Mesendoderm (in vitro differentiated cells): ENCODE data around the gene CRTC3.
A peak's percentile ranks its signal among the peaks of the same experiment; 100 is the strongest.
"Not testable (repeated sequence)": the region's sequence is repeated elsewhere in the genome, so short reads cannot be mapped to it uniquely, and the experiment has no call there.

Experiments
- DNase-seq: peaks from one replicate; pipeline ENCODE4 v3.0.0; 2013
- H2AK5ac ChIP-seq: 2 replicates; pipeline ENCODE4 v1.6.1; 2013; ENCODE audit warnings: low read length, inconsistent platforms
- H2BK120ac ChIP-seq: 2 replicates; pipeline ENCODE4 v1.6.1; 2013; ENCODE audit warnings: low read depth, mild to moderate bottlenecking, low read length, moderate library complexity, mixed read lengths
- H2BK15ac ChIP-seq: replicated peaks from 2 replicates; pipeline ENCODE4 v1.6.1; 2013; ENCODE audit warnings: low read depth, mild to moderate bottlenecking, moderate library complexity
- H2BK5ac ChIP-seq: 2 replicates; pipeline ENCODE4 v1.6.1; 2013; ENCODE audit warnings: low read length, inconsistent platforms
- H3K18ac ChIP-seq: 2 replicates; pipeline ENCODE4 v1.6.1; 2013; ENCODE audit warnings: mild to moderate bottlenecking, low read length, mixed read lengths
- H3K23ac ChIP-seq: one replicate; pipeline ENCODE4 v1.6.1; 2013; ENCODE audit warnings: low read length
- H3K27ac ChIP-seq: 2 replicates; pipeline ENCODE4 v1.5.1; 2013; ENCODE audit warnings: low read depth, mild to moderate bottlenecking, inconsistent platforms, low read length, moderate library complexity
- H3K27me3 ChIP-seq: 2 replicates; pipeline ENCODE4 v1.6.1; 2013; ENCODE audit warnings: low read length, control low read depth, mild to moderate bottlenecking, inconsistent platforms; ENCODE audit not compliant: insufficient read depth, poor library complexity
- H3K36me3 ChIP-seq: 2 replicates; pipeline ENCODE4 v1.6.1; 2013; ENCODE audit warnings: low read length, inconsistent platforms; ENCODE audit not compliant: control insufficient read depth, insufficient read depth
- H3K4ac ChIP-seq: one replicate; pipeline ENCODE4 v1.6.1; 2013; ENCODE audit warnings: low read depth, mild to moderate bottlenecking, low read length, moderate library complexity
- H3K4me1 ChIP-seq: 2 replicates; pipeline ENCODE4 v1.6.1; 2013; ENCODE audit warnings: low read depth, low read length, inconsistent platforms; ENCODE audit not compliant: control insufficient read depth
- H3K4me2 ChIP-seq: 2 replicates; pipeline ENCODE4 v1.6.1; 2013; ENCODE audit warnings: low read length
- H3K4me3 ChIP-seq: 2 replicates; pipeline ENCODE4 v1.5.1; 2013; ENCODE audit warnings: mild to moderate bottlenecking, low read length
- H3K56ac ChIP-seq: one replicate; pipeline ENCODE4 v1.6.1; 2013; ENCODE audit warnings: low read length
- H3K79me1 ChIP-seq: 2 replicates; pipeline ENCODE4 v1.6.1; 2013; ENCODE audit warnings: low read length, inconsistent platforms
- H3K79me2 ChIP-seq: 2 replicates; pipeline ENCODE4 v1.6.1; 2013; ENCODE audit warnings: mild to moderate bottlenecking, low read length; ENCODE audit not compliant: control insufficient read depth, insufficient read depth
- H3K9ac ChIP-seq: 2 replicates; pipeline ENCODE4 v1.6.1; 2013; ENCODE audit warnings: low read length, inconsistent platforms
- H4K5ac ChIP-seq: one replicate; pipeline ENCODE4 v1.6.1; 2013; ENCODE audit warnings: low read length
- H4K8ac ChIP-seq: one replicate; pipeline ENCODE4 v1.6.1; 2013; ENCODE audit warnings: low read depth, mild to moderate bottlenecking, control low read depth, low read length, moderate library complexity
- WGBS: extraction: QIAGEN DNeasy Blood & Tissue Kit; methylation state at CpG from one replicate; pipeline ENCODE4 v1.1.7; 2013; ENCODE audit warnings: low lambda C conversion rate, missing lambda C conversion rate; ENCODE audit not compliant: insufficient coverage; ENCODE audit errors: extremely low coverage; 5-methylcytosine and 5-hydroxymethylcytosine counted together

CRTC3 gene

DNA sequence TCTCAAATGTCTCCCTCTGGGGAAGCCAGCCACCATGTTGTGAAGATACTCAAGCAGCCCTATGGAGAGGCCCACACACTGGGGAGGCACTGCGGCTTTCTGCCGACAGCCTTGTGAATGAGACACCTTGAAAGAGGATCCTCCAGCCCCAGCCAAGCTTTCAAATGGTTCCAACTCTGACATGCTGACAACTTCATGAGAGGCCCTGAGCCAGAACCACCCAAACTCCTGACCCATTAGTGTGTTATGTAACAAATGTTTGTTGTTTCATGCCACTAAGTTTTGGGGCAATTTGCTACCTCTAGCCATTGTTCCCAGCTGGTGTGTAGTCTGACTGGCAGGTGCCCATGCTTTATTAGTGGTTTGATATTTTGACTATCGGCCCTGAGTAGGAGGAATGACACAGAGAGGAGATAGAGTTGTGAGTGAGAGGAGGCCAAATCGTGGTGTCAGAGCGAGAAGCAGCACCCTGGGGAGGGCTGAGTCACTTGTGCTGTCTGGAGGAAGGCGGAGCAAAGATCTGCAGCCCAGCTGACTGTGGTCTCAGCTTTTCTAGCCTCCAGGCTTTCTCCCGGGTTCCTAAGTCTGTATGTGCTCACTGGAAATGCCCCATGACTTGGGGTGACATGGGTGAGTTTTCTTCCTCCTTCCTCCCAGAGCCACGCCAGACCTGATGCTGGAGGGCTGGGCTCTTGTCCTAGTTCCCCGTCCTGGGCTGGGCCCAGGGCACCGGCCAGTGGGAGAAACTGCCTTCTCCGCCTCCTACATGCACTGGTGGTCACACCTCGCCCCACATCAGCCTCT is 130.7 kb downstream of the CRTC3 start:
- Histone ChIP-seq H3K9ac (peak overlapping the region; percentile 24), H3K56ac (peak overlapping the region; percentile 76), H2BK120ac (no peak overlapping the region), H3K79me1 (no peaks in the 10 kb centered on the region), H2BK5ac (peak overlapping the region; percentile 35), H3K79me2 (no peaks in the 10 kb centered on the region), H3K4me1 (peaks cover 9% of the 10 kb centered on the region), H4K8ac (no peak overlapping the region), H3K18ac (no peak overlapping the region), H3K23ac (no peak overlapping the region), H3K36me3 (no peaks in the 10 kb centered on the region), H3K4ac (no peak overlapping the region), H4K5ac (no peak overlapping the region), H3K27me3 (no peaks in the 10 kb centered on the region), H3K4me3 (no peak overlapping the region), H3K27ac (no peak overlapping the region), H3K4me2 (no peak overlapping the region), H2BK15ac (no peak overlapping the region), H2AK5ac (no peak overlapping the region)
- peak; percentile 78 for DNase-seq
- WGBS = no CpG with 5 or more reads among the region's 12 CpGs

DNA sequence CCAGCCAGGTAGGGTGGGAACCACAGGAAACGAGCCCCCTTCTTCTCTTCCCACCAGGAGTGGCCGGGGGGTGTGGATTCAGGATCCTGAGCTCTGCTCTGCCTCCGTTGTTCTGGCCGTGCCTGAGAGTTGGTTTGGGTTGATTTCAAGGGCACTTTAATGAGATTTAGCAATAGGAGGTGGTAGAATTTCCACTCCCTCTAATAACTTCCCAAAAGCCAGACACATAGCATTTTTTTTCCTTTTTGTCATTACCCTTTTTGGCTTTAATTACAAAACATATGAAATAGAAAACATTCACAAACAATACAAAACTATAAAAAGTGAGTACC is 131.2 kb downstream of the CRTC3 start:
- H3K36me3 ChIP-seq, H3K4me3 ChIP-seq, H3K27me3 ChIP-seq, DNase-seq, H2BK120ac ChIP-seq, H2AK5ac ChIP-seq, H3K79me1 ChIP-seq, H3K4ac ChIP-seq, H3K79me2 ChIP-seq, H3K4me1 ChIP-seq, H2BK5ac ChIP-seq, H4K5ac ChIP-seq, H4K8ac ChIP-seq, H3K18ac ChIP-seq, H2BK15ac ChIP-seq, H3K4me2 ChIP-seq, H3K27ac ChIP-seq, H3K23ac ChIP-seq: not testable (repeated sequence)
- peak overlapping the region; percentile 24 for H3K9ac ChIP-seq
- no CpG with 5 or more reads among the region's 4 CpGs for WGBS
- peak overlapping the region; percentile 76 for H3K56ac ChIP-seq

DNA sequence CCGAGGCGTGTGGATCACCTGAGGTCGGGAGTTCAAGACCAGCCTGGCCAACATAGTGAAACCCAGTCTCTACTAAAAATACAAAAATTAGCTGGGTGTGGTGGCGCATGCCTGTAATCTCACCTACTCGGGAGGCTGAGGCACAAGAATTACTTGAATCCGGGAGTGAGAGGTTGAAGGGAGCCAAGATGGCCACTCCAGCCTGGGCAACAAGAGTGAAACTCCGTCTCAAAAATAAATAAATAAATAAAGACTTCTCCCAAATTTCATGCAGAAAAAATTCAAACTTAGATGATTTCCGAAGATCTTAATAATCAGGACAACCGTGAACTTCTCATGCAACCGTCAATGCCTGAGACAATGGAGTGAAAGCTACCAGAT is 134.3 kb downstream of the CRTC3 start:
- no CpG with 5 or more reads among the region's 10 CpGs for WGBS
- not testable (repeated sequence) for H3K18ac ChIP-seq, H3K4me3 ChIP-seq, H2BK120ac ChIP-seq, H3K79me1 ChIP-seq, H2BK15ac ChIP-seq, DNase-seq, H2AK5ac ChIP-seq, H3K23ac ChIP-seq, H3K4ac ChIP-seq, H3K56ac ChIP-seq, H3K4me1 ChIP-seq, H4K8ac ChIP-seq, H3K79me2 ChIP-seq, H2BK5ac ChIP-seq, H3K27ac ChIP-seq, H3K4me2 ChIP-seq, H3K27me3 ChIP-seq, H3K9ac ChIP-seq, H3K36me3 ChIP-seq, H4K5ac ChIP-seq

DNA sequence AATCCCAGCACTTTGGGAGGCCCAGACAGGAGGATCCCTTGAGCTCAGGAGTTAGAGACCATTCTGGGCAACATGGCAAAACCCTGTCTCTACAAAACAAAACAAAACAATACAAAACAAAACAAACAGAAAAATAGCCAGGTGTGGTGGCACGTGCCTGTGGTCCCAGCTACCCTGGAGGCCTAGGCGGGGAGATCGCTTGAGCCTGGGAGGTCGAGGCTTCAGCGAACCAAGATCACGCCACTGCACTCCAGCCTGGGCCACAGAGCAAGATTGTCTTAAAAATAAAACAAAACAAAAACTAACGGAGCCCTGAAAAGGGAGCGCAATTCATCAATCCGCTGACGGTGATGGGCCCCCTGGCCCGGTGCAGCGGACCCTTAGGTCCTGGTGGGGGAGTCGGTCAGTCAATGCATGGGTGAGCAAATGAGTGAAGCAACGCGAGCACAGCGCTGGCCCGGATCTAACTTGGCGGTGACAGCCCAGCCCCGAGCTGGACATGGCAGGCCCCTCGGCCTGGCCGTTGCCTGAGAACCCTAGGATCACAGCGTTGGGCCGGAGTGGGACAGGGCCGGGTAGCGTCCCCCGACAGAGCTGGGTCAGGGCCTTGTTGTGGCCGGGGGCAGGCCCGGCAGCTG is 135.0 kb downstream of the CRTC3 start:
- Histone ChIP-seq H3K4me3 (no peak overlapping the region), H3K56ac (no peak overlapping the region), H2BK120ac (no peak overlapping the region), H2AK5ac (no peak overlapping the region), H3K9ac (no peak overlapping the region), H2BK15ac (no peak overlapping the region), H3K36me3 (no peaks in the 10 kb centered on the region), H4K8ac (no peak overlapping the region), H3K27ac (no peak overlapping the region), H3K4me2 (no peak overlapping the region), H3K4ac (no peak overlapping the region), H2BK5ac (no peak overlapping the region), H3K18ac (no peak overlapping the region), H3K27me3 (no peaks in the 10 kb centered on the region), H4K5ac (no peak overlapping the region), H3K4me1 (peaks cover 9% of the 10 kb centered on the region), H3K79me2 (no peaks in the 10 kb centered on the region), H3K23ac (no peak overlapping the region), H3K79me1 (no peaks in the 10 kb centered on the region)
- no peak for DNase-seq
- no CpG with 5 or more reads among the region's 28 CpGs for WGBS

DNA sequence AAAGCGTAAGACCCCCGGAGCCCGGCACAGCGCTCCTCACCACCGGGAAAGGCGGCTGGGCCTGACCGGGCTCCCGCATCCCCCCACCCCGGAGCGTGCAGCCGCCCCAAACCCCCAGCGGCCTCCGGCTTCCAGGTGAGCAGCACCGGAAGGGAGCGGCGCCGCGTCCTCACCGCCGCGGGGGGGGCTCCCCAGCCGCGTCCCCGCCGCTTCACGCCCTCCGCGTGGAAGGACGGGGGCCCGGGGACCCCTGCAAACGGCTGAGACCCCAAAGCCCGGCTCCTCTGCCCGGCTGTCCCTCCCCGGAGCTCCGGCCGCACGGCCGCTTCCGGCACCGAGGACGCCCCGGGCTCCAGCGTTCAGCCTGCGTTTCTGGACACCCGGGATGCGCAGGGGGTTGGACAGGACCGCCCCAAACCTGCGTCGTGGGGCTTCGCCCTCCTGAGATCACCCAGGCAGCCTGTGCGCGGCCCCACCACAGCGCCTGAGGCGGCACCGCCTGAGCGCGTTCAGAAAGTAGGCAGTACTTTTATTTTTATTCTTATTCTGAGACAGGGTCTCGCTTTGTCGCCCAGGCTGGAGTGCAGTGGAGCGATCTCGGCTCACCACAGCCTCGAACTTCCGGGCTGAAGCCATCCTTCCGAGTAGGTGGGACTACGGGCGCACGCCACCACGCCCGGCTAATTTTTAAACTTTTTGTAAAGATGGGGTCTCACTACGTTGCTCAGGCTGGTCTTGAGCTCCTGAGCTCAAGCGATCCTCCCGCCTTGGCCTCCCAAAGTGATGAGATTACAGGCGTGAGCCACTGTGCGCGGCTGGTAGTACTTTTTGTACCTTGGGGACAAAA is 135.8 kb downstream of the CRTC3 start:
- Histone ChIP-seq H3K27ac (no peak overlapping the region), H4K5ac (no peak overlapping the region), H3K9ac (no peak overlapping the region), H3K4ac (no peak overlapping the region), H4K8ac (no peak overlapping the region), H3K79me1 (no peaks in the 10 kb centered on the region), H3K79me2 (no peaks in the 10 kb centered on the region), H3K23ac (no peak overlapping the region), H3K56ac (no peak overlapping the region), H2BK120ac (no peak overlapping the region), H3K4me1 (peaks cover 4% of the 10 kb centered on the region), H2AK5ac (no peak overlapping the region), H3K27me3 (no peaks in the 10 kb centered on the region), H3K18ac (no peak overlapping the region), H3K4me2 (no peak overlapping the region), H3K4me3 (no peak overlapping the region), H2BK5ac (no peak overlapping the region), H3K36me3 (no peaks in the 10 kb centered on the region), H2BK15ac (no peak overlapping the region)
- no peak for DNase-seq
- no CpG with 5 or more reads among the region's 75 CpGs for WGBS
